NB4 (cell line): ENCODE results near the gene SOX1.

Experiments used
- POLR2A ChIP-seq: IDR thresholded peaks from 2 replicates; pipeline ENCODE4 v1.6.1; 2011; ENCODE audit warnings: mild to moderate bottlenecking; ENCODE audit not compliant: insufficient read length; ENCODE audit errors: extremely low read depth
- TF ChIP-seq, protein P1 (sequence below): IDR thresholded peaks from one replicate; pipeline ENCODE4 v1.5.1; 2012; ENCODE audit warnings: low read depth, low read length

DNA sequence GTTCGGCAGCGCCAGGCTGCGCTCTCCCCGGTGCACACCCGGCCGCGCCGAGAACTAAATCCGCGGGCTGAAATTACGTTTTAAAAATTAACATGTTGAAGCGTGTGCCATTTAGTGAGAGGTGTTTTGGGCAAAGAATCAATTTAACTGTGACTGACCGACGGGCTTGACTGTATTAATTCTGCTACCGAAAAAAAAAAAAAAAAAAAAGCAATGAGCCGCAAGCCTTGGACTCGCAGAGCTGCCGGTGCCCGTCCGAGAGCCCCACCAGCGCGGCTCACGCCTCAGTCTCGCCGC is 9.6 kb upstream of the SOX1 start:
- TF ChIP-seq, protein P1, sequence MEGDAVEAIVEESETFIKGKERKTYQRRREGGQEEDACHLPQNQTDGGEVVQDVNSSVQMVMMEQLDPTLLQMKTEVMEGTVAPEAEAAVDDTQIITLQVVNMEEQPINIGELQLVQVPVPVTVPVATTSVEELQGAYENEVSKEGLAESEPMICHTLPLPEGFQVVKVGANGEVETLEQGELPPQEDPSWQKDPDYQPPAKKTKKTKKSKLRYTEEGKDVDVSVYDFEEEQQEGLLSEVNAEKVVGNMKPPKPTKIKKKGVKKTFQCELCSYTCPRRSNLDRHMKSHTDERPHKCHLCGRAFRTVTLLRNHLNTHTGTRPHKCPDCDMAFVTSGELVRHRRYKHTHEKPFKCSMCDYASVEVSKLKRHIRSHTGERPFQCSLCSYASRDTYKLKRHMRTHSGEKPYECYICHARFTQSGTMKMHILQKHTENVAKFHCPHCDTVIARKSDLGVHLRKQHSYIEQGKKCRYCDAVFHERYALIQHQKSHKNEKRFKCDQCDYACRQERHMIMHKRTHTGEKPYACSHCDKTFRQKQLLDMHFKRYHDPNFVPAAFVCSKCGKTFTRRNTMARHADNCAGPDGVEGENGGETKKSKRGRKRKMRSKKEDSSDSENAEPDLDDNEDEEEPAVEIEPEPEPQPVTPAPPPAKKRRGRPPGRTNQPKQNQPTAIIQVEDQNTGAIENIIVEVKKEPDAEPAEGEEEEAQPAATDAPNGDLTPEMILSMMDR: no peak
- no peak for TF ChIP-seq POLR2A
